Body of pancreas (tissue), 4 donors: ENCODE measurements around the gene MAP3K2.

Experiments used
- CTCF ChIP-seq, 7 experiments: fragments of 450-650 bp in 4 of 7; fragments of 200-600 bp in 3 of 7; sonication (generic) in 3 of 7; IDR thresholded peaks; one replicate each; pipeline ENCODE4 v1.5.1; 2016 to 2019; ENCODE audit warnings: antibody characterized with exemption in 7 of 7
- POLR2A ChIP-seq, 3 donors: fragments of 450-650 bp; IDR thresholded peaks; one replicate each; pipeline ENCODE4 v1.6.1; 2016; ENCODE audit warnings: antibody characterized with exemption in 3 of 3, mild to moderate bottlenecking in 2 of 3

- TF ChIP-seq POLR2A (IDR thresholded peaks at IDR 0.05): no peak
- TF ChIP-seq CTCF (IDR thresholded peaks at IDR 0.05): no peak
These were observed 6.0 kb downstream of the MAP3K2 start for GRCh38 chr2:127381762-127382161.
